HPDE6-E6E7 (cell line): Measurements from ENCODE around the gene NMRK2.
"Not testable (repeated sequence)": the region's sequence is repeated elsewhere in the genome, so short reads cannot be mapped to it uniquely, and the experiment has no call there.

ENCODE experiments used
- DNase-seq: peaks from one replicate; pipeline ENCODE4 v3.0.0; 2011; ENCODE audit warnings: missing footprints; ENCODE audit errors: extremely low spot score

NMRK2 gene

DNA sequence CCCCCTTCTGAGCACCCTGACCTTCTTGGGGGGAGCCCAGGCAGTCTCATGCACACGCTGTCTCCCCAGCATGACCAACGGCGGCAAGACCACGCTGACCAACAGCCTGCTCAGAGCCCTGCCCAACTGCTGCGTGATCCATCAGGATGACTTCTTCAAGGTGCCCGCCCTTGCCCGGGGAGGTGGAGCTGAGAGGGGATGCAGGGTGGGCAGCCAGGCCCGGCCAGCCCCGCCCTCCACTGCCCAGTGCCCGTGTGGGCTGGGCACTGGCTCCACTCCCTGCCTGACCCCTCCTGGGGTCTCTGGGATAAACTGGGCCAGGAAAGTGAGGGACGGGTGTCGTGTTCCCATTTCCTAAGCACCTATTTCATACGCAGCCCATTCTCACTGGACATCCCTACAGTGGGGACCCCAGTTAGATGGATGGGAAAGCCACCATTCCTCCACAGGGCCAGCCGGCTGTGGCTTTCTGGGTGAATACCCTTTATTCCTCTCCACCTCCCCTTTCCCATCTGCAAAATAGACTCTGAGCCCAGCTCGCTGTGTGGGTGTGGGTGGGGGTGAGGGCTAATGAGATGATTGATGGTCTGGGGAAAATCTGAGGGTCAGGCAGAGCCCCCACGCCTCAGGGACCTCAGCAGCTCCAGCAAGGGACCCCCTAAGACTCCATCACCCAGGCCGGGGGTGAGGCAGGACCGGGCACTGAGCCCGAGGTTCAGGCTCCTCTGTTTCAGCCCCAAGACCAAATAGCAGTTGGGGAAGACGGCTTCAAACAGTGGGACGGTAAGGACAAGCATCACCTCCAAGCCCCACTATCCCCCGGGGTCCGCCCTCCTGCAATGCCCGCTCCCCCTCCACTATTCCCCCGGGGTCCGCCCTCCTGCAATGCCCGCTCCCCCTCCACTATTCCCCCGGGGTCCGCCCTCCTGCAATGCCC lies 3.9 kb downstream of the NMRK2 start:
- no peak for DNase-seq

DNA sequence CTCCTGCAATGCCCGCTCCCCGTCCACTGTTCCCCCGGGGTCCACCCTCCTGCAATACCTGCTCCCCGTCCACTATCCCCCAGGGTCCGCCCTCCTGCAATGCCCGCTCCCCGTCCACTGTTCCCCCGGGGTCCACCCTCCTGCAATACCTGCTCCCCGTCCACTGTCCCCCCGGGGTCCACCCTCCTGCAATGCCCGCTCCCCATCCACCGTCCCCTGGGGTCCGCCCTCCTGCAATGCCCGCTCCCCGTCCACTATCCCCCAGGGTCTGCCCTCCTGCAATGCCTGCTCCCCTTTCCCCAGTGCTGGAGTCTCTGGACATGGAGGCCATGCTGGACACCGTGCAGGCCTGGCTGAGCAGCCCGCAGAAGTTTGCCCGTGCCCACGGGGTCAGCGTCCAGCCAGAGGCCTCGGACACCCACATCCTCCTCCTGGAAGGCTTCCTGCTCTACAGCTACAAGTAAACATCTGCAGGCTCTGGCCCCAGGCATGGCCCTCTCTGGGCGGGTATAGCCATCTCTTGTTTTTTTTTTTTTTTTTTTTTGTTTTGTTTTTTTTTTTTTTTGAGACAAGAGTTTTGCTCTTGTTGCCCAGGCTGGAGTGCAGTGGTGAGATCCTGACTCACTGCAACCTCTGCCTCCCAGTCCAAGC lies 5.6 kb downstream of the NMRK2 start:
- not testable (repeated sequence) for DNase-seq

DNA sequence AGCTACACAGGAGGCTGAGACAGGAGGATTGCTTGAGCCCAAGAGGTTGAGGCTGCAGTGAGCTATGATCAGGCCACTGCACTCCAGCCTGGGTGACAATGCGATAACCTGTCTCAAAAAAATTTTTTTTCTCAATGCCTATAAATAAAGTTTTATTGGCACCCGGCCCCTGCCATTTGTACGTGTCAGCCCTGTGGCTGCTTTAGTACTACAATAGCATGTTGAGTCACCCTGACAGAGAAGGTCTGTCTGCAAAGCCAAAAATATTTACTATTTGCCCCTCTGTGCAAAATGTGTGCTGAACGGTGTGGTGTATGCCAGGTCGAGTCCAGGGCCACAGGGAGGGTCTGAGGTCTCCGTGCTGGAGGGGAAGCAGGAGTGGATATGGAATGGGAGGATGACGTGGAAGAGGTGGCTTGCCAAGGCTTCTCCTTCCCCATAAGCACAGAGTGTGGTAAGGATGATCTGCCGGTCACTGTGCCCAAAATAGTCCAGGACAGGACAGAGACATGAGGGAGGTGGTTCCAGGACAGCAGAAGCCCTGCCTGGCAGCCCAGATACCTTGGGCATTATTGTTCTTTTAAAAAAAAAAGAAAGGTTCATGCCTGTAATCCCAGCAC lies 10.0 kb downstream of the NMRK2 start:
- no peak for DNase-seq

DNA sequence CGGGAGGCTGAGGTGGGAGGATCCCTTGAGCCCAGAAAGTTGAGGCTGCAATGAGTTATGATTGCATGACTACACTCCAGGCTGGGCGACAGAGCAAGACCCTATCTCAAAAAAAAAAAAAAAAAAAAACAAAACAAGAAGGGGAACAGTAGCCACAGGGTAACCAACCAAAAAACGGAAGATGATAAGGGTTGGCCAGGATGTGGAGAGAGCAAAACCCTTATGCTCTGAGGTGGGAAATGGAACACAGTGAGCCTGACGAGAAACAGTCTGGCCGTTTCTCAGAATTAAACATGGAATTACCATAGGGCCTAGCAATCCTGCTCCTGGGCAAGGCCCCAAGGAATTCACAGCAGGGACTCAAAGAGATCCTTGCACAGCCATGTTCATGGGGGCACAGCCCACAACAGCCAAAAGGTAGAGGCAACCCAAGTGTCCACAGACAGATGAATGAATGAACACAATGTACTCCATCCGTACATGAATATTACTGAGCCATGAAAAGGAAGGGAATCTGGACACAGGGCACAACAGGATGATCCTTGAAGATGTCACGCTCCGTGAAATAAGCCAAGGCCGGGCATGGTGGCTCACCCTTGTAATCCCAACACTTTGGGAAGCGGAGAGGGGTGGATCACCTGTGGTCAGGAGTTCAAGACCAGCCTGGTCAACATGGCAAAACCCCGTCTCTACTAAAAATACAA lies 11.3 kb downstream of the NMRK2 start:
- no peak for DNase-seq

DNA sequence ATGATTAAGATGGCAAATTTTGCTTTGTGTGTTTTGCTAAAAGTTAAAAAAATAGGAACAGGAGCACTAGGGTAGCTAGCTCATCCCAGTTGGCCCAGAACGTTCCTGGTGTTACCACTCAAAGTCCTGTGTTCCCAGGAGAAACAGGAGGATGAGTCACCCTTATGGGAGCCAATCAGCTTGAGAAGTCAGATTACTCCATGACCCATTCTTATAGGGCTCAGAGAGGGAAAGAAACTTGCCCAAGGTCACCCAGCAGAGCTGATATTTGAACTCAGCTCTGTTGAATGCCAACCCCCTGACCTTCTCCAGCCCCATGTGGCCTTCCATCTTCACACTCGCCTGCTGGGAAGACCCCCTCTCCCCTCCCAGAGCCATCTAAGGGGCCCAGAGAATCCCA lies 13.0 kb downstream of the NMRK2 start:
- no peak for DNase-seq

DNA sequence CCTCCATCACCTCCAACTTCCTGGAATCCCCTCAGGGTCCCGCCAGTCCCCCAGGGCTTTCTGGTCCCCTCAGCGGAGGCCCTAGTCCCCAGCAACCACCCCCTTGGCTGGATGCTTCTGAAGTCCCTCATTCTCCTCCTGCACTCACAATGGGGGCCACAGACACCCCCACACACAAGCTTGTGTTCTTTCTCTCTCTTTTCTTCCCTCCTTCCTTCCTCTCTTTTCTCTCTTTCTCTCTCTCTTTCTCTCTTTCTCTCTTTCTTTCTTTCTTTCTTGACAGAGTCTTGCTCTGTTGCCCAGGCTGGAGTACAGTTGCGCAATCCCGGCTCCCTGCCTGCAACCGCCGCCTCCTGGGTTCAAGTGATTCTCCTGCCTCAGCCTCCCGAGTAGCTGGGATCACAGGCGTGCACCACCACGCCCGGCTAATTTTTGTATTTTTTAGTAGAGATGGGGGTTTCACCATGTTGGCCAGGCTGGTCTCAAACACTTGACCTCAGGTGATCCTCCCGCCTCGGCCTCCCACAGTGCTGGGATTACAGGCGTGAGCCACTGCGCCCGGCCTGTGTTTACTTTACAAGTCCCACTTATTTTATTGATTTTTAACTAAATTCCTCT lies 14.6 kb downstream of the NMRK2 start:
- DNase-seq: not testable (repeated sequence)

DNA sequence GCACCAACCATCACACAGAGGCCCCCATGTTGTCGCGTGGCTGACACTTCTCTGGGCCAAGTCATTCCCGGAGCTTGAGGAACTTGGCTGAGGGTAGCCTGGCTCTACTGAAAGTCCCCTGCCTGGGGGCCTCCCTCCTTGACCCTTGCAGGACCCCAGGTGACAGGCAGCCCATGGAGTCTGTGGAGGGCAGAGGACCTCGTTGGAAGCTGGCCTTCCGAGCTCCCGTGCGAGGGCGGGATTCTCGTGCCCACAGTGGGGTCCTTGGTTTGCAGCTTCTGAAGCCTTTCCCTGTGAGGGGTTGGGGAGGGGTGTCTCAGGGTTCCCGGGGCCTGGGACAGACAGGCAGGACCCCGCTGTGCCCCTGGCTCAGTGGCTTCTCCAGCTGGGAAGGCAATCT lies 16.4 kb downstream of the NMRK2 start:
- DNase-seq: no peak

DNA sequence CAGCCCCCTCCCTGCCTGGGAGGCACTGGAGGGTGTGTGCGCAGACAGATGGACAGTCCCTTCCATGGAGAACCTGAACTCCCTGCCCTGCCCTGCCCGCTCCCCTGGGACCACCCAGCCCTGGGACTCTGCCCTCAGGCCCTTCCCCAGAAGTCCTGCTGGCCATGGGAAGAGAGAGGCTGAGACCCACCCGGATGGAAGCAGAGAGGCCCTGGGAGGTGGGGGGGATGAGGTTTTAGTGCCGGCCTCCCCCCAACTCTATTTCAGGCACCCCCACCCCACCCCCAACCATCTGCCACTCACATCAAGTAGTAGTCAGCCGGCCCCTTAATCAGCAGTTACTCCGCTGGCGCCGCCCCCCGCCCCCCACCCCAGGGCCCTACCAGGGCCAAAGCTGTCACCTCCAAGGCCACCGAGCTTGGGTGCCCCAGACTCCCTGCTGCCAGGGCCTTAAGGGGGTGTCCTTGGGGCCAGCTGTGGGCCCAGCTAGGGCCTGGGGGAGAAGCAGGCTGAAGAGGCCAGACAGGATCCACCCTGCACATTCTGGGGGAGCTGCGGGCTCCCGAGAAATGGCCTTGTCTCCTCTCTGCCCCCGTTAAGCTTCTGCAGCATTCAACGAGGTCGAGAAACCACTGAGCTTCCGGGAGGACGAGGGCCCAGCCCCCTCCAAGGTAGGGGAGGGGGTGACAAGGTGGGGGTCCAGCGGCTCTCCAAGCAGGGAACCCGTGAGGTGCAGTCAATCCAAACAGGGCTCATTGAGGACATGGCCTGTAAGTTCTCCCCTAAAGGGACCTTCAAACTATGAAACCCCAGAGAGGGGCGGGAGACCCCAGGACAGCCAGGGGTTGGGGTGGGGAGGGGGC lies 17.4 kb downstream of the NMRK2 start:
- no peak for DNase-seq

DNA sequence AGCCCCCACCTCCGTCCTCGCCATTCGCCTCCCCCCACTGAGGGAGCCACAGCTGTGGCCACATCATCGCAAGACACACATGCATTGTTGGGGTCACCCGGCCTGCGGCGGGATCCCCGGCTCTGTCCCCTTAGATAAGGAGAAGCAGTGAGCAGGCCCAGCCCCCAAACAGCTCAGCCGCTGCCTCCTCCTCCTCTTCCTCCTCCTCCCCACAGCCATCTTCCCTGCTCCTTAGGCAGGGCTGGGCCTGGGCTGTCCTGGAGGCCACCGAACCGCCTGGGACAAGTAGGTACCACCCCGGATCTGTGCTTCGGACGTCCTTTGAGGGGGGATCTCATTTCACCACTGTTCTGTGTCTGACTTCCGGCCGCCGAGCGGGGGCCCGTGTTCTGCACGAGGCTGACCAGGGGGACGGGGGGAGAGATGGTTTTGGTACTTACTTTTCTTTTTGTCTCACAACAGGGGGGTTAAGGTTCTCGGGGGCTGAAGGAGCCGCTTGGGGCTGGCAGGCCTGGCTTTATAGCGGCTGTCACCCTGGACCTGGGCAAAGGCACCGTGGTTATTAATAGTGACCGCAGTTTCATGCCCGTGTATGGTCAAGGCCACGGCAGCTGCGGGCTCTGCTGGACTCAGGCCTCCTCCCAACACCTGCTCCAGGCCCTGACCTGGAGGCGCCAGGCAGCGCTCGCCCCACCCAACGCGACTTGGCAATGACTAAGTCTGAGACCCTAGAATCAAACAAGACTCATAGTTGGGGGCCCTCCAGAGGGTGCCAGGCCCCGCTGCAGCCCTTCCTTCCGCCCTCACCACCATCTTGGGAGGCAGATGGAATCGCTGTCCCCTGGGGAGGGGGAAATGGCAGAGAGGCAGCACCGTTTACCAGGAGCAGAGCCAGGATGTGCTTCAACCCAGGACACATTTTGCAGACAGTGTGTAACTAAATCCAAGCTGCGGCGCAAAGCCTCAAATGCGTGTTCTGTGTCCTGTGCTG lies 18.3 kb downstream of the NMRK2 start:
- DNase-seq: no peak

DNA sequence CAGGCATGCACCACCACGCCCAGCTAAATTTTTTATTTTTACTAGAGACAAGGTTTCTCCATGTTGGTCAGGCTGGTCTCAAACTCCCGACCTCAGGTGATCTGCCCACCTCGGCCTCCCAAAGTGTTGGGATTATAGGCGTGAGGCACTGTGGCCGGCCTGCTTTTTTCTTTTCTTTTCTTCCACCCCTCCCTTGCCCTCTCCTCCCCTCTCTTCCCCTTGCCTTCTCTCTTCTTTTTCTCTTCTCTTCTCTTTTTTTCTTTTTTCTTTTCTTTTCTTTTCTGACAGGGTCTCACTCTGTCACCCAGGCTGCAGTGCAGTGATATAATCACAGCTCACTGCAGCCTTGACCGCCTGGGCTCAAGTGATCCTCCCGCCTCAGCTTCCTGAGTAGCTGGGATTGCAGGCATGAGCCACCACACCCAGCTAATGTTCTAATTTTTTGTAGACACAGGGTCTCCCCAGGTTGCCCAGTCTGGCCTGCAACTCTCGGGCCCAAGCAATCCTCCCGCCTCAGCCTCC lies 19.9 kb downstream of the NMRK2 start:
- DNase-seq: not testable (repeated sequence)

DNA sequence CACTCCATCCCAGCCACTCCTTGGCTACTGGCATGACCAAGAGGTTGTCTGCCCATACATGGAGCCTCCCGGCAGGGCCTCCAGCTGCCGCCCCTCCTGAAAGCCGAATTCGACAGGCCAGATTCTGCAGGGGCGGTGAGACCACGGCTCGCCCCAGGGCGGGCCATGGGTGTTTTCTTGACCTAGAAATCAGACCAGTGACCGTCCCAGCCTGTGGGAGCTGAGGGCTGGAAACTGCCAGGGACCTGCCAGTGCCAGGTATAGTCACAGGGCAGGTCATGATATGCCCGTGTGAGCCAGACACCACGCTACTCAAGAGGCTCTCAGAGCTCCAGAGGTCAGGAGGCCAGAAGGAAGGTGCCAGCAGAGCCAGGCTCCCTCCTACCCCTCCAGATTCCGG lies 21.2 kb downstream of the NMRK2 start:
- DNase-seq: no peak

DNA sequence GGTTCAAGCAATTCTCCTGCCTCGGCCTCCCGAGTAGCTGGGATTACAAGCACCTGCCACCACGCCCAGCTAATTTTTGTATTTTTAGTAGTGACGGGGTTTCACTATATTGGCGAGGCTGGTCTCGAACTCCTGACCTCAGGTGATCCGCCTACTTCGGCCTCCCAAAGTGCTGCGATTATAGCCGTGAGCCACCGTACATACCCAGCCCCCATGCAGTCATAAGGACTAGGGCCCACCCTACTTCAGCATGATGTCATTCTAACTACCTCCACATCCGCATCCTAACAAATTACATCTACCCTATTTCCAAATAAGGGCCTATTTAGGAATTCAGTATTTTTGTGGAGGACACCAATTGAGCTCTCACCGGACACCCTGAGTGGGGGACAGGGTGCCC lies 22.4 kb downstream of the NMRK2 start:
- not testable (repeated sequence) for DNase-seq

DNA sequence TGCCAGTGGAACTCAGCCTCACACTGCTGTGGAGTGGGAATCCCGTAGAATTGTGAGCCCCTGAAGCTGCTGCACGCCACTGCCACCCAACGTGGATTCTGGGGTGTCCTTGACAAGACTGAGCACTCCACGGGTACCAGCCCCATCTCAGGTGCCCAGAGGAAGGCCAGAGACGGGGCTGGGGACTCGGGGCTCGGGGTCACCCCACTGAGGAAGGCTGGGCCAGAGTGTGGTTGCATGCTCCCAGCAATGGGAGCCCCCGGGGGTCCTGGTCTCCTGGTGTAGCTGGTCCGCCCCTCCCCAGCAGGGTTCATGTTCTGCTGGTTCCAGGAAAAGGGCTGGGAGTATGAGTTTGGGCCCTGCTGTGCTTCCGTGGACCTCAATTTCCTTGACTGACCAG lies 22.8 kb downstream of the NMRK2 start:
- no peak for DNase-seq

DNA sequence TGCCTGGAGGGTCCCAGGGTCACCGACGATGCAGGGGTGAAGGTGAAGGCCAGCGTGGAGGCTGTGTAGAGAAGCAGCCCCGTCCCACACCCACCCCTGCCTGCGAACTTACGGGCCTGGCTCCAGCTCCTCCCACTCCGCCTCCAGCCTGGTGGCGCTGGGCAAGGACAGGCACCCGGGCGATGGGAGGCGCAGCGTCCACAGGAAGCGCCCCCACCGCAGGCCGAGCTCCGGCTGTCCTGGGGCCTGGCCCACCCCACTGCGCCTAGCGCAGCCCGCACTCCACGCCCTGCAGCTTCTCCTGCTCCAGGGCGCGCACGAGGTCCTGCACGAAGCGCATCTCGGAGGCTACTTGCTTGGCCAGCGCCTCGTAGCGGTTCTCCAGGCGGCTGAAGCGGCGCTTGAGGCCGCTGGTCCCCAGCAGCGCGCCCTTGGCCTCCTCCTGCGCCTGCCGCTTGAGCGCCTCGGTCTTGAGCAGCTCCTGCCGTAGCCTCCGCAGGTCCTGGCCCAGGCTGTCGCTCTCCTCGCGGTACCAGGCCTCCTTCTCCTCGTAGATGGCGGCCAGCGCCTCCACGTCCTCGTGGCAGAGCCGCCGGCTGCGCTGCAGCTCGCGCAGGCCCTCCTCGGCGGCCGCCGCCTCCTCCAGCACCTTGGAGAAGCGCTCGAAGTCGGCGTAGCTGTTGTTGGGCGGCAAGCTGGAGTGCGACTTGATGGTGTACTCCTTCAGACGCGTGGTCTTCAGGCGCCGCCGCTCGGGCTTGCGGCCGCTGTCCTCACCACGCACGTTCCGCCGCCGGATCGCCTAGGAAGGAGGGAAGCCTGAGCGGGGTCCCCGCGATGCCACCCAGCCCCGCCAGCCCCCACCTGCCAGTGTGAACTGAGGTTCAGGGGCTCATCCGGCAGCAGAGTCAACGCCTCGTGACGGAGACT lies 26.2 kb downstream of the NMRK2 start:
- DNase-seq: no peak

DNA sequence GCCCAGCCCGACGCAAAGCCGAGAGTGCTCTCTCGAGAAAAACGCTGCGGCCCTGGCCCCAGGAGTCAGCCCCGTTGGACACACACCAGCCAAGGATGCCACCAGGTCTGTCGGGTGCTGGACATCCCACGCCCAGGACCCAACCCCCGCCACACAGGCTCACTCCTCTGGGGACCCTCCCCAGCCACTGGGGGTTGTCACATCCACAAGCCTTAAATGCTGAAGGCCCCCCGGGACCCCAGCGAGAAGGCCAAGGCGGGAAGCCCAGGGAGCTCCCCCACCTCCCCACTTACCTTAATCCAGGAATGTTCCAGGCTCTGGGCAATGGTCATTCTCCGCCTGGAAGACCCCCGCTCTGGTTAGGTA lies 26.9 kb downstream of the NMRK2 start:
- no peak for DNase-seq

DNA sequence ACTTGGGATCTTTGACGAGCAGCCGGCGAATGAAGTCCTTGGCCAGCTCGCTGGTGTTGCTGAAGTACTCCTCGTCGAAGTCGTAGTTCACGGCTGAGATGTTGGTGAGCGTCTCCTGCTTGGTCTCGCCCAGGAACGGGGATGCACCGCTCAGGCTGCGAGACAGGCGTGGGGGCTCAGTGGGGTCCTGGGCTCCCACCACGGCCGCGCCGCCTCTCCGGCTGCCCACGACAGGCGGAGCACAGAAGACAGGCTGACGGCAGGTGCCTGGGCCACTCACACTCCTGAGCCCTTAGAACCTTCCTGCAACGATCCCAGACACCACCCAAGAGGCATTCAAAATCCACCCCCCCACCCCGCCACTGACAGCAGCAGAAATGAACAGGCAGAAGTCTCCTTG lies 28.1 kb downstream of the NMRK2 start:
- no peak for DNase-seq

DNA sequence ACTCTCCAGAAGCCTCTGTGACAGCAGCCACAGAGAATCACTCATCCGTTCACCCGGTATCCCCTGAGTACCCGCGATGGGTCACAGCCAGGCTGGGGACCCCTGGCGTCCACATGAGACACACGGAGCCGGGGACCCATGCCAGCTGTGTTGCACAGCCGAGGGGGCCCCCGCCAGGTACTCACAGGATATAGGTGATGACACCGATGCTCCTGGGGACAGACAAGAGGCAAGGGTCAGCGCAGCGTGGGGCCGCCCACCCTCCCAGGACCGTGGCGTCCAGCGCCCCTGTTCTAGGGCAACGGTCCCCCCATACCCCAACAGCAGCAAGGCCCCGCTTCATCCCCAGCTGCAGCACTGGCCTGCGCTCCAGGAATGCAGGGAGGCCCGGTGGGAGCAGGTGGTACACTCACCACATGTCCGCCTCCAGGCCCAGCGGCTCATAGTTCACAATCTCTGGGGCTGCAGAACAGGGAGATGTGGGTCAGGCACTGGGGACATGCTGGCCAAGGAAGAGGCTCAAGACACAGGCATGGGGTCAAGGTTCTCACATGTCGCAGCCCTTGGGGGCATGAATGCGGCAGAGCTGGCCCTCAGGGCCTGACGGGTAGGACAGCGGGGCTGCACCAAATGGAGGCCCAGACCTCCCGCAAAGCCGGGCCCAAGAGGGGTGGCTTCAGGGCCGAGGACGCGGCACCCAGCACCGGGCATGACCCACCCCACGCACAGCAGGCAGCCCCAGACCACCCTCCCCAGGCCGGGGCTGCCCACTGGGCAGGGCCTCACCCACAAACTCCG lies 30.8 kb downstream of the NMRK2 start:
- DNase-seq: no peak
